Sigmoid colon (tissue), 7 donors: ENCODE measurements around the gene ERO1A. TPM values are rescaled to one million over a fixed set of nuclear protein-coding genes. Genes with fewer than 3 reads are reported as not detected.

Experiments
- DNase-seq: peaks from one replicate; pipeline ENCODE4 v3.0.0-alpha.2; 2019
- H3K27ac ChIP-seq, 4 donors: fragments of 200-600 bp; sonication (generic); one replicate each; pipeline ENCODE4 v1.5.1; 2016 to 2019; ENCODE audit warnings: mild to moderate bottlenecking in 1 of 4
- H3K27me3 ChIP-seq, 3 donors: fragments of 200-600 bp; sonication (generic); one replicate each; pipeline ENCODE4 v1.5.1; 2019; ENCODE audit warnings: mild to moderate bottlenecking in 1 of 3
- H3K36me3 ChIP-seq, 4 donors: fragments of 200-600 bp; sonication (generic); one replicate each; pipeline ENCODE4 v1.5.1; 2016 to 2019
- H3K4me1 ChIP-seq, 4 donors: fragments of 200-600 bp; sonication (generic); one replicate each; pipeline ENCODE4 v1.5.1; 2017 to 2019
- H3K4me3 ChIP-seq, 4 donors: fragments of 200-600 bp; sonication (generic); one replicate each; pipeline ENCODE4 v1.5.1; 2017 to 2019; ENCODE audit warnings: mild to moderate bottlenecking in 2 of 4, moderate library complexity in 1 of 4
- H3K9me3 ChIP-seq, 4 donors: fragments of 200-600 bp in 3 of 4; sonication (generic) in 3 of 4; one replicate each; pipeline versions ENCODE4 v1.5.1 to v1.6.1; 2013 to 2019
- EP300 ChIP-seq, 4 donors: sonication (generic); formaldehyde crosslinking; IDR thresholded peaks; one replicate each; pipeline ENCODE4 v1.6.1; 2017; ENCODE audit warnings: antibody characterized with exemption in 4 of 4
- POLR2A ChIP-seq, 2 donors: fragments of 450-650 bp; IDR thresholded peaks; one replicate each; pipeline ENCODE4 v1.6.1; 2016; ENCODE audit warnings: antibody characterized with exemption in 2 of 2, mild to moderate bottlenecking in 2 of 2, moderate library complexity in 2 of 2
- POLR2AphosphoS5 ChIP-seq, 4 donors: sonication (generic); formaldehyde crosslinking; IDR thresholded peaks; one replicate each; pipeline ENCODE4 v1.6.1; 2017; ENCODE audit warnings: antibody characterized with exemption in 4 of 4
- WGBS, 2 donors: extraction: QIAGEN DNeasy Blood & Tissue Kit; methylation state at CpG; one replicate each; pipeline ENCODE4 v1.1.7; 2013; 5-methylcytosine and 5-hydroxymethylcytosine counted together
- intact Hi-C: fragments of 100-400 bp; cut with DNase I; formaldehyde crosslinking; loops from one replicate; pipeline ENCODE4 v1.15.1; 2023
- polyA plus RNA-seq, 3 donors: library from polyadenylated mRNA; stranded (reverse); fragments of 200-250 nt; gene quantifications; one replicate each; pipeline ENCODE4 v1.2.3, GENCODE V29; 2013
- total RNA-seq, 4 donors: library from RNA; depleted of rRNA; stranded (reverse); fragments of >200 nt; gene quantifications; one replicate each; pipeline ENCODE4 v1.1.0, GENCODE V29; 2016
- TF ChIP-seq, protein P1 (sequence below), 4 experiments: fragments of 450-650 bp in 3 of 4; fragments of 200-600 bp in 1 of 4; IDR thresholded peaks; one replicate each; pipeline ENCODE4 v1.5.1; 2016 to 2019; ENCODE audit warnings: antibody characterized with exemption in 4 of 4, mild to moderate bottlenecking in 3 of 4, moderate library complexity in 2 of 4
- donor health status: healthy with polysubstance abuse.
- donor health status: Bipolar disorder and iron deficiency.
- donor health status: healthy.

ERO1A gene
- total and polyA plus RNA-seq, 7 donors = 3.0 to 30.9 (median 27.2) TPM

DNA sequence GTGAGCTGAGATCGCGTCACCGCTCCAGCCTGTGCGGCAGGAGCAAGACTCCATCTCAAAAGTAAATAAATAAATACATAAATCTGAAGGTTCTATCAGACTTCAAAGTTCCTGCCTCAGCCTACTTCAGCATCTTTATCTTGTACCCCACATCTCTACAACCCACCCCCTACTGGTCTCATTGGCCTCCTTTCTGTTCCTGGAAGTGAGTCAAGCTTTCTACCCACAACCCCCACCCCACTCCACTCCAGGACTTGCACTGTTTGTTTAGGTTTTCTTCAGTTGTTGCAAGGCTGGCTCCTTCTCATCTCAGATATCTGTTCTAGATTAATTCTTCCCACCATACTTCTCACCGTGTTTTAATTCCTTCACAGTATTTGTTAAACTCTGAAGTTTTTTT is 10.9 kb upstream of the ERO1A start:
- WGBS, 2 donors = 86 to 87% methylated on average over 5 of the region's 5 CpGs
- Histone ChIP-seq H3K4me1 (peaks cover 0 to 29% (median 16%) of the 10 kb centered on the region in 4 donors), H3K36me3 (peaks cover 0 to 28% (median 2%) of the 10 kb centered on the region in 4 donors), H3K9me3 (no peaks in the 10 kb centered on the region), H3K4me3 (peak overlapping the region in 3 of 4 donors; percentile 68 to 81 (median 69)), H3K27me3 (no peaks in the 10 kb centered on the region), H3K27ac (peak overlapping the region; percentile 86 to 87 (median 87))
- no peak for DNase-seq
- intact Hi-C loops = loop anchor here (2.0 to 10.0 kb wide), 2 partner anchors 23 to 249 kb away; partner anchors contain the start of gene FERMT2
- TF ChIP-seq POLR2AphosphoS5 (IDR thresholded peaks at IDR 0.05) = no peak
- no peak for TF ChIP-seq POLR2A (IDR thresholded peaks at IDR 0.05)

- no peaks in the 10 kb centered on the region for H3K27me3 ChIP-seq
- H3K27ac ChIP-seq = no peak overlapping the region
- peaks cover 0 to 17% (median 15%) of the 10 kb centered on the region in 4 donors for H3K4me1 ChIP-seq
- WGBS, 2 donors = 91 to 97% methylated on average over 2 of the region's 2 CpGs
- intact Hi-C loops = loop anchor here (10.0 kb wide), 1 partner anchor 251 kb away; the partner anchor contains the start of gene FERMT2
- DNase-seq = no peak
- TF ChIP-seq EP300 (IDR thresholded peaks at IDR 0.05) = no peak
- TF ChIP-seq, protein P1, sequence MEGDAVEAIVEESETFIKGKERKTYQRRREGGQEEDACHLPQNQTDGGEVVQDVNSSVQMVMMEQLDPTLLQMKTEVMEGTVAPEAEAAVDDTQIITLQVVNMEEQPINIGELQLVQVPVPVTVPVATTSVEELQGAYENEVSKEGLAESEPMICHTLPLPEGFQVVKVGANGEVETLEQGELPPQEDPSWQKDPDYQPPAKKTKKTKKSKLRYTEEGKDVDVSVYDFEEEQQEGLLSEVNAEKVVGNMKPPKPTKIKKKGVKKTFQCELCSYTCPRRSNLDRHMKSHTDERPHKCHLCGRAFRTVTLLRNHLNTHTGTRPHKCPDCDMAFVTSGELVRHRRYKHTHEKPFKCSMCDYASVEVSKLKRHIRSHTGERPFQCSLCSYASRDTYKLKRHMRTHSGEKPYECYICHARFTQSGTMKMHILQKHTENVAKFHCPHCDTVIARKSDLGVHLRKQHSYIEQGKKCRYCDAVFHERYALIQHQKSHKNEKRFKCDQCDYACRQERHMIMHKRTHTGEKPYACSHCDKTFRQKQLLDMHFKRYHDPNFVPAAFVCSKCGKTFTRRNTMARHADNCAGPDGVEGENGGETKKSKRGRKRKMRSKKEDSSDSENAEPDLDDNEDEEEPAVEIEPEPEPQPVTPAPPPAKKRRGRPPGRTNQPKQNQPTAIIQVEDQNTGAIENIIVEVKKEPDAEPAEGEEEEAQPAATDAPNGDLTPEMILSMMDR (IDR thresholded peaks at IDR 0.05) = no peak
- TF ChIP-seq POLR2AphosphoS5 (IDR thresholded peaks at IDR 0.05) = no peak
- TF ChIP-seq POLR2A (IDR thresholded peaks at IDR 0.05) = no peak
- H3K4me3 ChIP-seq = no peak overlapping the region
- H3K36me3 ChIP-seq = peaks cover 0 to 2% (median 0%) of the 10 kb centered on the region in 4 donors
- H3K9me3 ChIP-seq = no peaks in the 10 kb centered on the region
Observed at GRCh38 chr14:52703664-52704063, 8.3 kb upstream of the ERO1A start.

- intact Hi-C loops = loop anchor here (10.0 kb wide), 1 partner anchor 252 kb away; the partner anchor contains the start of gene FERMT2
- Histone ChIP-seq H3K36me3 (no peaks in the 10 kb centered on the region), H3K27me3 (no peaks in the 10 kb centered on the region), H3K9me3 (no peaks in the 10 kb centered on the region), H3K27ac (no peak overlapping the region), H3K4me1 (peaks cover 0 to 13% (median 12%) of the 10 kb centered on the region in 4 donors), H3K4me3 (no peak overlapping the region)
- no peak for DNase-seq
- TF ChIP-seq, protein P1 (IDR thresholded peaks at IDR 0.05) = no peak
- no peak for TF ChIP-seq EP300 (IDR thresholded peaks at IDR 0.05)
- TF ChIP-seq POLR2A (IDR thresholded peaks at IDR 0.05) = no peak
- TF ChIP-seq POLR2AphosphoS5 (IDR thresholded peaks at IDR 0.05) = no peak
- 61 to 77% methylated on average over 3 of the region's 3 CpGs for WGBS, 2 donors
Observed at GRCh38 chr14:52703225-52703624, 7.9 kb upstream of the ERO1A start.

- TF ChIP-seq POLR2AphosphoS5 (IDR thresholded peaks at IDR 0.05) (no peak), EP300 (IDR thresholded peaks at IDR 0.05) (no peak)
- H3K4me3 ChIP-seq = no peak overlapping the region
- H3K9me3 ChIP-seq = no peaks in the 10 kb centered on the region
- no peak for DNase-seq
- H3K36me3 ChIP-seq = no peaks in the 10 kb centered on the region
- intact Hi-C loops = loop anchor here (10.0 kb wide), 1 partner anchor 254 kb away; the partner anchor contains the start of gene FERMT2
- peaks cover 0 to 3% (median 2%) of the 10 kb centered on the region in 4 donors for H3K4me1 ChIP-seq
- no peaks in the 10 kb centered on the region for H3K27me3 ChIP-seq
- WGBS, 2 donors = 55 to 78% methylated on average over 3 of the region's 3 CpGs
- no peak overlapping the region for H3K27ac ChIP-seq
Observed at GRCh38 chr14:52701223-52701622, 5.9 kb upstream of the ERO1A start.

- no peaks in the 10 kb centered on the region for H3K9me3 ChIP-seq
- no peaks in the 10 kb centered on the region for H3K27me3 ChIP-seq
- H3K27ac ChIP-seq = no peak overlapping the region
- DNase-seq = no peak
- intact Hi-C loops = loop anchor here (10.0 kb wide), 1 partner anchor 254 kb away; the partner anchor contains the start of gene FERMT2
- H3K4me3 ChIP-seq = no peak overlapping the region
- WGBS, 2 donors = 5 to 40% methylated on average over 2 of the region's 2 CpGs
- H3K36me3 ChIP-seq = no peaks in the 10 kb centered on the region
- H3K4me1 ChIP-seq = peaks cover 0 to 4% (median 2%) of the 10 kb centered on the region in 4 donors
- TF ChIP-seq POLR2A (IDR thresholded peaks at IDR 0.05) = no peak
- no peak for TF ChIP-seq EP300 (IDR thresholded peaks at IDR 0.05)
- no peak for TF ChIP-seq POLR2AphosphoS5 (IDR thresholded peaks at IDR 0.05)
- TF ChIP-seq, protein P1 (IDR thresholded peaks at IDR 0.05) = no peak
Observed at GRCh38 chr14:52700701-52701172, 5.4 kb upstream of the ERO1A start.
